PC-3 (cell line): ENCODE data around the gene CDR2L. TPM values are rescaled to one million over a fixed set of nuclear protein-coding genes. Genes with fewer than 3 reads are reported as not detected.
A peak's percentile ranks its signal among the peaks of the same experiment; 100 is the strongest.
"Not testable (repeated sequence)": the region's sequence is repeated elsewhere in the genome, so short reads cannot be mapped to it uniquely, and the experiment has no call there.

Experiments used
- ATAC-seq: fragments of 200-7000 bp; cut with Tn5 transposase; 2 replicates; pipeline ENCODE4 v1.9.1; 2020; ENCODE audit warnings: mild to moderate bottlenecking, moderate library complexity
- BruUV-seq: library from RNA; stranded (reverse); fragments of 400-500 nt; replicated peaks from 2 replicates; lab custom pipeline; 2021; lab: Mats Ljungman, UMichigan
- CTCF ChIA-PET: fragments of 300-600 bp; sonication (Branson Sonifier 250); formaldehyde crosslinking; loops from one replicate; lab custom pipeline; 2022; ENCODE audit warnings: antibody characterized with exemption; lab: Charles Lee
- POLR2A ChIA-PET: fragments of 300-600 bp; sonication (Branson Sonifier 250); formaldehyde crosslinking; loops from one replicate; lab custom pipeline; 2022; ENCODE audit warnings: antibody characterized with exemption; ENCODE audit not compliant: unreplicated experiment; lab: Charles Lee
- DNase-seq: peaks from one replicate; pipeline ENCODE4 v3.0.0-alpha.2; 2015
- H2AFZ ChIP-seq: fragments of 300-600 bp; sonication (generic); 2 replicates; pipeline ENCODE4 v1.6.0; 2016; ENCODE audit warnings: antibody characterized with exemption, low read length
- H3F3A ChIP-seq: fragments of 300-600 bp; sonication (generic); one replicate; pipeline ENCODE4 v1.6.0; 2017; ENCODE audit warnings: antibody characterized with exemption, low read length, control low read depth, mild to moderate bottlenecking; ENCODE audit not compliant: unreplicated experiment
- H3K27ac ChIP-seq: fragments of 300-600 bp; sonication (generic); 2 replicates; pipeline ENCODE4 v1.5.1; 2016; ENCODE audit warnings: mild to moderate bottlenecking, low read length
- H3K27me3 ChIP-seq: fragments of 300-600 bp; sonication (generic); 2 replicates; pipeline ENCODE4 v1.6.1; 2016; ENCODE audit warnings: low read length, mixed read lengths
- H3K36me3 ChIP-seq: fragments of 300-600 bp; sonication (generic); 2 replicates; pipeline ENCODE4 v1.6.1; 2016; ENCODE audit warnings: low read depth, mixed run types, low read length, mixed read lengths
- H3K4me1 ChIP-seq: fragments of 300-600 bp; sonication (generic); 2 replicates; pipeline ENCODE4 v1.5.1; 2016; ENCODE audit warnings: low read length; ENCODE audit not compliant: insufficient read depth
- H3K4me2 ChIP-seq: fragments of 300-600 bp; sonication (generic); 2 replicates; pipeline ENCODE4 v1.6.0; 2016; ENCODE audit warnings: low read length
- H3K4me3 ChIP-seq: fragments of 300-600 bp; sonication (generic); 2 replicates; pipeline ENCODE4 v1.5.1; 2016; ENCODE audit warnings: mild to moderate bottlenecking, low read length, mixed read lengths
- H3K79me2 ChIP-seq: fragments of 300-600 bp; sonication (generic); 2 replicates; pipeline ENCODE4 v1.6.1; 2017; ENCODE audit warnings: low read length, mixed read lengths
- H3K9ac ChIP-seq: fragments of 300-600 bp; sonication (generic); 2 replicates; pipeline ENCODE4 v1.6.0; 2016; ENCODE audit warnings: mild to moderate bottlenecking, low read length
- H3K9me2 ChIP-seq: fragments of 300-600 bp; sonication (generic); replicated peaks from 2 replicates; pipeline ENCODE4 v1.6.1; 2016; ENCODE audit warnings: mixed run types, low read length, mixed read lengths
- H3K9me3 ChIP-seq: fragments of 300-600 bp; sonication (generic); 2 replicates; pipeline ENCODE4 v1.6.1; 2016; ENCODE audit warnings: low read length, mixed read lengths
- H4K20me1 ChIP-seq: fragments of 300-600 bp; sonication (generic); 2 replicates; pipeline ENCODE4 v1.6.1; 2016; ENCODE audit warnings: low read length, mixed read lengths
- CTCF ChIP-seq: fragments of 300-600 bp; sonication (generic); conservative IDR thresholded peaks from 2 replicates; pipeline ENCODE4 v1.5.1; 2017; ENCODE audit warnings: antibody characterized with exemption, low read depth, mild to moderate bottlenecking, low read length
- EZH2 ChIP-seq: fragments of 300-600 bp; sonication (generic); IDR thresholded peaks from one replicate; pipeline ENCODE4 v1.6.1; 2017; ENCODE audit warnings: antibody characterized with exemption, mild to moderate bottlenecking, low read length; ENCODE audit not compliant: unreplicated experiment
- EZH2phosphoT487 ChIP-seq: fragments of 300-600 bp; sonication (generic); IDR thresholded peaks from 2 replicates; pipeline ENCODE4 v1.6.1; 2018; ENCODE audit warnings: mild to moderate bottlenecking, antibody characterized with exemption, low read length, borderline replicate concordance
- intact Hi-C: fragments of 100-400 bp; cut with micrococcal nuclease; formaldehyde crosslinking; loops from 2 replicates; pipeline ENCODE4 v1.9.0; 2023
- total RNA-seq: library from RNA; depleted of rRNA; stranded (reverse); fragments of >200 nt; gene quantifications from 2 replicates; pipeline ENCODE4 v1.2.3, GENCODE V29; 2014

Gene CDR2L
- total RNA-seq, 1 experiment from 2014 or later: 35.8 TPM

GRCh38 chr17:75044716-75045115 is 57.3 kb downstream of the CDR2L start:
- no peak overlapping the region for H2AFZ ChIP-seq
- TF ChIP-seq EZH2 (no peak), EZH2phosphoT487 (no peak), CTCF (no peak)
- intact Hi-C loops: no loop called here
- no peaks in the 10 kb centered on the region for H3F3A ChIP-seq
- peaks cover 48% of the 10 kb centered on the region for H3K79me2 ChIP-seq
- H3K9me2 ChIP-seq: no peaks in the 10 kb centered on the region
- DNase-seq (no peak), ATAC-seq (no peak)
- no peak overlapping the region for H3K9ac ChIP-seq
- ChIA-PET CTCF (no interaction called here), POLR2A (no interaction called here)
- BruUV-seq: no TSS peak
- H4K20me1 ChIP-seq: no peaks in the 10 kb centered on the region
- no peak overlapping the region for H3K27ac ChIP-seq
- H3K36me3 ChIP-seq: peaks cover 24% of the 10 kb centered on the region
- H3K27me3 ChIP-seq: no peaks in the 10 kb centered on the region
- no peak overlapping the region for H3K4me2 ChIP-seq
- no peak overlapping the region for H3K4me3 ChIP-seq
- no peaks in the 10 kb centered on the region for H3K9me3 ChIP-seq
- peaks cover 13% of the 10 kb centered on the region for H3K4me1 ChIP-seq

- H3K27me3 ChIP-seq, DNase-seq, ATAC-seq, H3F3A ChIP-seq, BruUV-seq, H3K9me3 ChIP-seq, CTCF ChIA-PET, H3K9me2 ChIP-seq, H4K20me1 ChIP-seq: not testable (repeated sequence)
- POLR2A ChIA-PET: interaction anchor here (0.7 kb wide), 1 partner anchor 1305 kb away, joined by 3 read pairs; no protein-coding TSS in a partner anchor
- H2AFZ ChIP-seq: peak overlapping the region; percentile 87; the same call in 1 of the 2 replicates
- H3K36me3 ChIP-seq: peaks cover 21% of the 10 kb centered on the region
- intact Hi-C loops: loop anchor here (1.0 kb wide), 1 partner anchor 11 kb away; no protein-coding TSS in a partner anchor
- H3K9ac ChIP-seq: peak overlapping the region; percentile 96
- H3K4me1 ChIP-seq: peaks cover 13% of the 10 kb centered on the region
- H3K4me3 ChIP-seq: peak overlapping the region; percentile 99
- peaks cover 50% of the 10 kb centered on the region for H3K79me2 ChIP-seq
- H3K27ac ChIP-seq: peak overlapping the region; percentile 79
- H3K4me2 ChIP-seq: peak overlapping the region; percentile 86
These were observed 58.5 kb downstream of the CDR2L start for GRCh38 chr17:75045946-75046406.

GRCh38 chr17:75046407-75047289 is 59.2 kb downstream of the CDR2L start, which contains the start of the genes ATP5PD and KCTD2:
Gene ATP5PD, minus strand, starts transcription at chr17:75046969. Its CDS starts 4,319 bp downstream, at chr17:75042650.
Gene KCTD2, plus strand, starts transcription at chr17:75047225. Its CDS starts 26 bp downstream, at chr17:75047251.
- Histone ChIP-seq H3K4me1 (peaks cover 13% of the 10 kb centered on the region), H4K20me1 (no peaks in the 10 kb centered on the region), H3K27ac (peak within 1 kb of the TSS; percentile 79), H3K79me2 (peaks cover 50% of the 10 kb centered on the region), H3K36me3 (peaks cover 18% of the 10 kb centered on the region), H3K4me2 (peak within 1 kb of the TSS; percentile 95), H3K27me3 (no peaks in the 10 kb centered on the region), H2AFZ (peak within 1 kb of the TSS; percentile 87), H3K9ac (peak within 1 kb of the TSS; percentile 96), H3K9me2 (no peaks in the 10 kb centered on the region), H3K4me3 (peak within 1 kb of the TSS; percentile 99), H3K9me3 (no peaks in the 10 kb centered on the region), H3F3A (no peaks in the 10 kb centered on the region)
- intact Hi-C loops: loop anchor here (1.0 kb wide), 1 partner anchor 11 kb away; no protein-coding TSS in a partner anchor
- CTCF ChIA-PET: interaction anchor here (0.5 to 1.6 kb wide), 2 partner anchors 12 to 50 kb away, joined by 6 to 8 read pairs; no protein-coding TSS in a partner anchor
- BruUV-seq: TSS peak; percentile 71
- TF ChIP-seq CTCF (no peak), EZH2 (no peak), EZH2phosphoT487 (no peak)
- ATAC-seq (peak; percentile 92), DNase-seq (peak; percentile 99)
- POLR2A ChIA-PET: interaction anchor here (0.6 to 0.7 kb wide), 2 partner anchors 1305 to 1399 kb away, joined by 3 to 5 read pairs; no protein-coding TSS in a partner anchor
